ENCODE results near the gene ZKSCAN1. TPM values are rescaled to one million over a fixed set of nuclear protein-coding genes. Genes with fewer than 3 reads are reported as not detected.

The ZKSCAN1 gene
- total RNA-seq, 2 donors from 2014 or later: 52.2 to 67.1 TPM

- peaks cover 14 to 47% of the 10 kb centered on the region in 2 donors for H3K36me3 Mint-ChIP-seq
- ATAC-seq (no peak), DNase-seq (ENCODE audit: low spot score in 2 of 2) (no peak)
- no peaks in the 10 kb centered on the region for H3K9me3 Mint-ChIP-seq
- H3K27ac Mint-ChIP-seq: no peak overlapping the region
These were observed 2.5 kb downstream of the ZKSCAN1 start for GRCh38 chr7:100017875-100018274.

GRCh38 chr7:100019908-100020307 is 4.5 kb downstream of the ZKSCAN1 start:
- no peak for DNase-seq (ENCODE audit: low spot score in 2 of 2)
- ATAC-seq: peak; percentile 35 to 43
- H3K36me3 Mint-ChIP-seq: peaks cover 26 to 63% of the 10 kb centered on the region in 2 donors
- H3K27ac Mint-ChIP-seq: peak overlapping the region; percentile 31
- no peaks in the 10 kb centered on the region for H3K9me3 Mint-ChIP-seq

GRCh38 chr7:100021297-100021696 is 5.9 kb downstream of the ZKSCAN1 start:
- ATAC-seq (peak; percentile 65 to 70), DNase-seq (ENCODE audit: low spot score in 2 of 2) (no peak)
- Mint-ChIP-seq H3K9me3 (no peaks in the 10 kb centered on the region), H3K27ac (peak overlapping the region; percentile 31 to 90), H3K36me3 (peaks cover 21 to 71% of the 10 kb centered on the region in 2 donors)

GRCh38 chr7:100022621-100023020 is 7.2 kb downstream of the ZKSCAN1 start:
- DNase-seq (ENCODE audit: low spot score in 2 of 2) (no peak), ATAC-seq (no peak)
- Mint-ChIP-seq H3K36me3 (peaks cover 17 to 68% of the 10 kb centered on the region in 2 donors), H3K9me3 (no peaks in the 10 kb centered on the region), H3K27ac (peak overlapping the region in 1 of 2 donors; percentile 31)

GRCh38 chr7:100023526-100023925 is 8.1 kb downstream of the ZKSCAN1 start:
- ATAC-seq (no peak), DNase-seq (ENCODE audit: low spot score in 2 of 2) (no peak)
- H3K27ac Mint-ChIP-seq: peak overlapping the region; percentile 59 to 92
- peaks cover 17 to 60% of the 10 kb centered on the region in 2 donors for H3K36me3 Mint-ChIP-seq
- no peaks in the 10 kb centered on the region for H3K9me3 Mint-ChIP-seq

GRCh38 chr7:100024020-100024619 is 8.7 kb downstream of the ZKSCAN1 start:
- Mint-ChIP-seq H3K36me3 (peaks cover 17 to 56% of the 10 kb centered on the region in 2 donors), H3K9me3 (no peaks in the 10 kb centered on the region), H3K27ac (peak overlapping the region; percentile 59 to 92)
- ATAC-seq (no peak), DNase-seq (ENCODE audit: low spot score in 2 of 2) (no peak)

GRCh38 chr7:100027197-100027596 is 11.8 kb downstream of the ZKSCAN1 start:
- ATAC-seq (no peak), DNase-seq (ENCODE audit: low spot score in 2 of 2) (no peak)
- peaks cover 22 to 52% of the 10 kb centered on the region in 2 donors for H3K36me3 Mint-ChIP-seq
- H3K27ac Mint-ChIP-seq: peak overlapping the region in 1 of 2 donors; percentile 65
- no peaks in the 10 kb centered on the region for H3K9me3 Mint-ChIP-seq

GRCh38 chr7:100029596-100029995 is 14.2 kb downstream of the ZKSCAN1 start:
- Mint-ChIP-seq H3K9me3 (no peaks in the 10 kb centered on the region), H3K36me3 (peaks cover 18 to 51% of the 10 kb centered on the region in 2 donors), H3K27ac (peak overlapping the region; percentile 12 to 70)
- ATAC-seq: no peak
- DNase-seq (ENCODE audit: low spot score in 2 of 2): no peak

- Mint-ChIP-seq H3K36me3 (peaks cover 29 to 61% of the 10 kb centered on the region in 2 donors), H3K27ac (no peak overlapping the region)
These were observed 18.1 kb downstream of the ZKSCAN1 start for GRCh38 chr7:100033526-100033925.

GRCh38 chr7:100034871-100035510 is 19.6 kb downstream of the ZKSCAN1 start:
- DNase-seq (ENCODE audit: low spot score in 2 of 2) (no peak), ATAC-seq (peak in 1 of 2 donors; percentile 22)
- H3K27ac Mint-ChIP-seq: no peak overlapping the region
- no peaks in the 10 kb centered on the region for H3K9me3 Mint-ChIP-seq
- peaks cover 29 to 61% of the 10 kb centered on the region in 2 donors for H3K36me3 Mint-ChIP-seq

More at GRCh38 chr7:100033526-100033925, 18.1 kb downstream of the ZKSCAN1 start:
- no peak for ATAC-seq
- no peak for DNase-seq (ENCODE audit: low spot score in 2 of 2)
- H3K9me3 Mint-ChIP-seq: no peaks in the 10 kb centered on the region

- Mint-ChIP-seq H3K36me3 (peaks cover 25 to 56% of the 10 kb centered on the region in 2 donors), H3K27ac (no peak overlapping the region), H3K9me3 (no peaks in the 10 kb centered on the region)
- ATAC-seq: peak in 1 of 2 donors; percentile 32
- no peak for DNase-seq (ENCODE audit: low spot score in 2 of 2)
These were observed 20.5 kb downstream of the ZKSCAN1 start for GRCh38 chr7:100035876-100036275.

- ATAC-seq (no peak), DNase-seq (ENCODE audit: low spot score in 2 of 2) (no peak)
- H3K36me3 Mint-ChIP-seq: peaks cover 19 to 38% of the 10 kb centered on the region in 2 donors
- H3K27ac Mint-ChIP-seq: no peak overlapping the region
- no peaks in the 10 kb centered on the region for H3K9me3 Mint-ChIP-seq
These were observed 22.9 kb downstream of the ZKSCAN1 start for GRCh38 chr7:100038326-100038725.

- ATAC-seq (no peak), DNase-seq (ENCODE audit: low spot score in 2 of 2) (no peak)
- Mint-ChIP-seq H3K27ac (no peak overlapping the region), H3K9me3 (no peaks in the 10 kb centered on the region), H3K36me3 (peaks cover 6 to 19% of the 10 kb centered on the region in 2 donors)
These were observed 25.2 kb downstream of the ZKSCAN1 start for GRCh38 chr7:100040575-100040974.

GRCh38 chr7:100044718-100045117 is 29.3 kb downstream of the ZKSCAN1 start:
- H3K9me3 Mint-ChIP-seq: no peaks in the 10 kb centered on the region
- DNase-seq (ENCODE audit: low spot score in 2 of 2) (no peak), ATAC-seq (no peak)
- no peaks in the 10 kb centered on the region for H3K36me3 Mint-ChIP-seq
- H3K27ac Mint-ChIP-seq: peak overlapping the region in 1 of 2 donors; percentile 61

GRCh38 chr7:100048680-100049079 is 33.3 kb downstream of the ZKSCAN1 start:
- H3K9me3 Mint-ChIP-seq: no peaks in the 10 kb centered on the region
- no peak for DNase-seq (ENCODE audit: low spot score in 2 of 2)
- ATAC-seq: no peak
- H3K27ac Mint-ChIP-seq: peak overlapping the region in 1 of 2 donors; percentile 87
- H3K36me3 Mint-ChIP-seq: no peaks in the 10 kb centered on the region

- Mint-ChIP-seq H3K36me3 (no peaks in the 10 kb centered on the region), H3K9me3 (no peaks in the 10 kb centered on the region), H3K27ac (peak within 1 kb of the TSS; percentile 87 to 94)
- ATAC-seq: peak; percentile 94 to 98
- peak; percentile 81 to 91 for DNase-seq (ENCODE audit: low spot score in 2 of 2)
These were observed 34.3 kb downstream of the ZKSCAN1 start, which contains the start of gene ZSCAN21 for GRCh38 chr7:100049441-100050291. Gene ZSCAN21 (plus strand): TSS chr7:100049774. CDS start chr7:100057007, 7,233 bp downstream.

GRCh38 chr7:100051611-100052010 is 36.2 kb downstream of the ZKSCAN1 start:
- H3K9me3 Mint-ChIP-seq: no peaks in the 10 kb centered on the region
- H3K36me3 Mint-ChIP-seq: no peaks in the 10 kb centered on the region
- DNase-seq (ENCODE audit: low spot score in 2 of 2) (no peak), ATAC-seq (no peak)
- no peak overlapping the region for H3K27ac Mint-ChIP-seq
